Brain microvascular endothelial cell (primary cell): ENCODE data around the gene ADPRHL1.
"Not testable (repeated sequence)": the region's sequence is repeated elsewhere in the genome, so short reads cannot be mapped to it uniquely, and the experiment has no call there.

Source experiments
- DNase-seq: peaks from one replicate; pipeline ENCODE4 v3.0.0-alpha.2; 2020
- H3K27ac ChIP-seq: fragments of 250-450 bp; sonication (Bioruptor Pico); 2 replicates; pipeline ENCODE4 v1.5.1; 2020; ENCODE audit warnings: mild to moderate bottlenecking, moderate library complexity
- H3K27me3 ChIP-seq: fragments of 250-450 bp; sonication (Bioruptor Pico); replicated peaks from 2 replicates; pipeline ENCODE4 v1.5.1; 2020; ENCODE audit warnings: mild to moderate bottlenecking
- H3K36me3 ChIP-seq: fragments of 250-450 bp; sonication (Bioruptor Pico); replicated peaks from 2 replicates; pipeline ENCODE4 v1.5.1; 2020; ENCODE audit warnings: mild to moderate bottlenecking
- H3K4me3 ChIP-seq: 2 replicates; pipeline ENCODE4 v1.5.1; 2011; ENCODE audit warnings: low read depth, mild to moderate bottlenecking, control low read depth, low read length, moderate library complexity
- in situ Hi-C: cut with HindIII; loops from 2 replicates; pipeline ENCODE4 v1.10.0; 2017; ENCODE audit warnings: low sequenced_read_pairs, low pct_ligation_motif_present
- TF ChIP-seq, protein P1 (sequence below): IDR thresholded peaks from 2 replicates; pipeline ENCODE4 v1.5.1; 2011; ENCODE audit warnings: low read depth, mild to moderate bottlenecking, moderate library complexity, low read length, control low read depth, inconsistent platforms; ENCODE audit errors: missing control alignments

The ADPRHL1 gene

DNA sequence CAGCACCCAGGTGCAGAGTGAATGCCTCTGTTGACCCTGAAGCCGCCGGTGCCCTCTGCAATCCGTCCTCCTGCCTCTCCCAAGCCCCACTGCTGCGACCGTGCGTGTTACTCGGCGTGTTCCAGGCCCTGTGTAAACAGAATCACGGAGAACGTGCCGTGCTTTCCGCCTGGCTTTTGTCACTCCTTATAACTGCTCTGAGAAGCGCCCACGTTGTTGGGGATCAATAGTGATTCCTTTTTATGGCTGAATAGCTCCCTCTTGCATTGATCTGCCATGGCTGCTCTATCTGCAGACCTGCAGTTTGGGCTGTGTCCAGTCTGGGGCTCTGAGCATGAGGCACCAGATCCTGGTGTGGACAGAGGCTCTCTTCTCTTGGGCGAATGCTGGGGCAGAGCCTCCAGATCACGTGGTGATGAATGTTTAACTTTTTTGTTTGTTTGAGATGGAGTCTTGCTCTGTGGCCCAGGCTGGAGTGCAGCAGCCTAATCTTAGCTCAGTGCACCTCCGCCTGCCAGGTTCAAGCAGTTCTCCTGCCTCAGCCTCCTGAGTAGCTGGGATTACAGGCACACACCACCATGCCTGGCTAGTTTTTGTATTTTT lies 15.8 kb downstream of the ADPRHL1 start:
- Histone ChIP-seq H3K27me3 (no peaks in the 10 kb centered on the region), H3K27ac (no peak overlapping the region), H3K4me3 (no peak overlapping the region), H3K36me3 (no peaks in the 10 kb centered on the region)
- no peak for DNase-seq
- TF ChIP-seq, protein P1, sequence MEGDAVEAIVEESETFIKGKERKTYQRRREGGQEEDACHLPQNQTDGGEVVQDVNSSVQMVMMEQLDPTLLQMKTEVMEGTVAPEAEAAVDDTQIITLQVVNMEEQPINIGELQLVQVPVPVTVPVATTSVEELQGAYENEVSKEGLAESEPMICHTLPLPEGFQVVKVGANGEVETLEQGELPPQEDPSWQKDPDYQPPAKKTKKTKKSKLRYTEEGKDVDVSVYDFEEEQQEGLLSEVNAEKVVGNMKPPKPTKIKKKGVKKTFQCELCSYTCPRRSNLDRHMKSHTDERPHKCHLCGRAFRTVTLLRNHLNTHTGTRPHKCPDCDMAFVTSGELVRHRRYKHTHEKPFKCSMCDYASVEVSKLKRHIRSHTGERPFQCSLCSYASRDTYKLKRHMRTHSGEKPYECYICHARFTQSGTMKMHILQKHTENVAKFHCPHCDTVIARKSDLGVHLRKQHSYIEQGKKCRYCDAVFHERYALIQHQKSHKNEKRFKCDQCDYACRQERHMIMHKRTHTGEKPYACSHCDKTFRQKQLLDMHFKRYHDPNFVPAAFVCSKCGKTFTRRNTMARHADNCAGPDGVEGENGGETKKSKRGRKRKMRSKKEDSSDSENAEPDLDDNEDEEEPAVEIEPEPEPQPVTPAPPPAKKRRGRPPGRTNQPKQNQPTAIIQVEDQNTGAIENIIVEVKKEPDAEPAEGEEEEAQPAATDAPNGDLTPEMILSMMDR = no peak
- in situ Hi-C loops = no loop called here

DNA sequence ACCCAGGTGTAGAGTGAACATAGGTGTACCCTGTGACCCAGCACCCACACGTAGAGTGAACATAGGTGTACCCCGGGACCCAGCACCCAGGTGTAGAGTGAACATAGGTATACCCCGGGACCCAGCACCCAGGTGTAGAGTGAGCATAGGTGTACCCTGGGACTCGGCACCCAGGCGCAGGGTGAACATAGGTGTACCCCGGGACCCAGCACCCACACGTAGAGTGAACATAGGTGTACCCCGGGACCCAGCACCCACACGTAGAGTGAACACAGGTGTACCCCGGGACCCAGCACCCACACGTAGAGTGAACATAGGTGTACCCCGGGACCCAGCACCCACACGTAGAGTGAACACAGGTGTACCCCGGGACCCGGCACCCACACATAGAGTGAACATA lies 16.4 kb downstream of the ADPRHL1 start:
- H3K4me3 ChIP-seq, in situ Hi-C loops, DNase-seq, H3K36me3 ChIP-seq, H3K27me3 ChIP-seq, H3K27ac ChIP-seq: not testable (repeated sequence)

DNA sequence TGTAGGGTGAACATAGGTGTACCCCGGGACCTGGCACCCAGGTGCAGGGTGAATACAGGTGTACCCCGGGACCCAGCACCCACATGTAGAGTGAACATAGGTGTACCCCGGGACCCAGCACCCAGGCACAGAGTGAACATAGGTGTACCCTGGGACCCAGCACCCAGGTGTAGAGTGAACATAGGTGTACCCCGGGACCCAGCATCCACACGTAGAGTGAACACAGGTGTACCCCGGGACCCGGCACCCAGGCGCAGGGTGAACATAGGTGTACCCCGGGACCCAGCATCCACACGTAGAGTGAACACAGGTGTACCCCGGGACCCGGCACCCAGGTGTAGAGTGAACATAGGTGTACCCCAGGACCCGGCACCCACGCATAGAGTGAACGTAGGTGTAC lies 17.4 kb downstream of the ADPRHL1 start:
- DNase-seq, H3K4me3 ChIP-seq, H3K27ac ChIP-seq, H3K36me3 ChIP-seq, H3K27me3 ChIP-seq, in situ Hi-C loops: not testable (repeated sequence)

DNA sequence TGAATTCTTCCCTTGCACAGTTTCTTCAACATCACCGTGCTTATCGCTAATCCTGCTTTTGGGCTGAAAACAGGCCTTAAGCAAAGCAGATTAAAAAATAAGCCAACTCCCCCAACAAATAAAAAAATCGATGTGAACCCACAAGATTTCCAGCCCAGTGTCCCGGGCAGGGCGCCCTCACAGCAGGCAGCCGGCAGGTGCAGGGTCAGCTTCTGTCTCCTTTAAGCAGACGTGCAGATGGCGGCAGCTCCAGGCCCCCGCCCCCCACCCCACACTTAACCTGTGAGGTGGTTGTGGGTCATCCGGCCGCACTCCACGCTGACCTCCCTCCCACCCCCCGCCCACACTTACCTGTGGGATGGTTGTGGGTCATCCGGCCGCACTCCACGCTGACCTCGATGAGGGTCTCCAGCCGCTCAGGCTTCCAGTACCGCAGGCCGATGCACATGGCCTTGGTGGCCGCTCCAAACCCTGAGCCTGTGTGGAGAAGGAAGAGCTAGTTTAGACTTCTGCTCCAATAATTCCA lies 19.8 kb downstream of the ADPRHL1 start:
- Histone ChIP-seq H3K27me3 (no peaks in the 10 kb centered on the region), H3K27ac (no peak overlapping the region), H3K4me3 (no peak overlapping the region), H3K36me3 (no peaks in the 10 kb centered on the region)
- DNase-seq = no peak
- TF ChIP-seq, protein P1 = no peak
- in situ Hi-C loops = no loop called here

DNA sequence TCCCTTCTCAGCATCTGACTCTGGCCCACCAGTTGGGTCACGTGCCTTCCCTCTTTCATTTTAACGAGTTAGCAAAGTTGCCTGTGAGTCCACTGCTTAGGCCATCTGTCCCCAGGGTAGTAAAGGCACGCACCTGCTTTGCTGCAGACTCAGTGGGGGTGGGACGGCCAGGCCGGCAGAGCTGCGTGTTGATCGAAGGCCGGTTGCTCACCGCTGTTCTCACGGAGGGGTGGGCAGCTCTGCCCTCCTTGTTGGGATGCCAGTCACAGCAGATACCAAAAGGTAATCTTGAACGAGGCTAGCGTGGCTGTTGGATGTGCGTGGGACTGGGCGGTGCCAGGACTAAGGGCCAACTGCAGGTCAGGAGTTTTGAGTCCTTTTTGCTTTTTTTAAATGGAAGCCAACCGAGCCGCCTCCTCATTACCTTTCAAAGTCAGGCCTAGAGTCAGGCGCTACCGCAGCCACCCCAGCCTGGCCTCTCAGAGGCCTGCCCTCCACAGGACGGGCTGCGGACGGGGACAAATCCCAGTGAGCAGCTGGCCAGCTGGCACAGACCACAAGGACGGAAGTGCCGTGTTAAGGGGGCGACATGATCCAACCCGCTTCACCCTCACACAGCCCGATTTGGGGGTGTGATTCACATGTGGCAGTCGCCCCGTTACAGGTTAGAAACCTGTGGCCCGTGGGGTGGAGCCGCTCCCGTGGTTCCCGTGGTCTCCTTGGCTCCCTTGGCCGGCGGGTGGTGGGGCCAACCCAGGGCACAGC lies 20.6 kb downstream of the ADPRHL1 start:
- H3K27ac ChIP-seq = no peak overlapping the region
- in situ Hi-C loops = no loop called here
- no peaks in the 10 kb centered on the region for H3K27me3 ChIP-seq
- no peaks in the 10 kb centered on the region for H3K36me3 ChIP-seq
- H3K4me3 ChIP-seq = no peak overlapping the region
- DNase-seq = no peak
- TF ChIP-seq, protein P1 = no peak

DNA sequence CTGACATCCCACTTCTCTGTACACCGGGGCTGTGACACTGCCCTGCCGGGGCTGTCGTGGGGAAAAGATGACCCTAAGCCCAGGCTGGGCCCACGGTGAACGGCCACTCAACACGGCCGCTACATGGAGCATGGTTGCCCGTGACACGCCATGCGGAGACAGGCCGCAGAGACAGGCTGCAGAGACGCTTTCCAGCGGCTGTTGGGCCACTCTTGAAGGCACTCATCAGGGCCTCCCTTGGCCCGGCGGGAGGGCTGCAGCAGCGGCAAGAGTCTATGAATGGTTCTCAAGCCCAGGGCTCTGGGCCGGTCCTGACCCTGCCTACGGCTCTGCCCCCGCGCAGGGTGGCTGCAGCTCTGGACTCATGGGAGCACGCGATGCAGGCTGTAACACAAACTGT lies 22.1 kb downstream of the ADPRHL1 start:
- in situ Hi-C loops = no loop called here
- no peaks in the 10 kb centered on the region for H3K27me3 ChIP-seq
- H3K36me3 ChIP-seq = no peaks in the 10 kb centered on the region
- DNase-seq = no peak
- TF ChIP-seq, protein P1 = no peak
- no peak overlapping the region for H3K27ac ChIP-seq
- H3K4me3 ChIP-seq = no peak overlapping the region
